Dermis blood vessel endothelial cell (primary cell): ENCODE results near the gene FAM83E. TPM values are rescaled to one million over a fixed set of nuclear protein-coding genes. Genes with fewer than 3 reads are reported as not detected.
"Not testable (repeated sequence)": the region's sequence is repeated elsewhere in the genome, so short reads cannot be mapped to it uniquely, and the experiment has no call there.

Experiments used
- DNase-seq: peaks from one replicate; pipeline ENCODE4 v3.0.0; 2010
- total RNA-seq: library from RNA; depleted of rRNA; stranded (reverse); fragments of >200 nt; gene quantifications from 2 replicates; pipeline ENCODE4 v1.2.3, GENCODE V29; 2014

FAM83E gene
- total RNA-seq, result 0.51 TPM in 1 of 2 replicates, not detected in the other

- no peak for DNase-seq
These were observed at the start of gene FAM83E for GRCh38 chr19:48614436-48615230. Gene FAM83E (minus strand): TSS chr19:48615076. CDS start chr19:48613372, 1,704 bp downstream.

- no peak for DNase-seq
These were observed 49.6 kb upstream of the FAM83E start for GRCh38 chr19:48664476-48664875.

GRCh38 chr19:48663667-48664066 is 48.8 kb upstream of the FAM83E start:
- no peak for DNase-seq

GRCh38 chr19:48661711-48662090 is 46.8 kb upstream of the FAM83E start:
- DNase-seq, result no peak

- peak; percentile 93 for DNase-seq
These were observed 46.2 kb upstream of the FAM83E start for GRCh38 chr19:48660852-48661710.

GRCh38 chr19:48659768-48660167 is 44.9 kb upstream of the FAM83E start:
- DNase-seq, result no peak

- DNase-seq, result no peak
These were observed 43.6 kb upstream of the FAM83E start for GRCh38 chr19:48658483-48658882.

- DNase-seq, result not testable (repeated sequence)
These were observed 43.0 kb upstream of the FAM83E start for GRCh38 chr19:48657828-48658227.

GRCh38 chr19:48656840-48657474 is 42.1 kb upstream of the FAM83E start:
- DNase-seq, result peak; percentile 77

GRCh38 chr19:48654299-48655059 is 39.6 kb upstream of the FAM83E start:
- DNase-seq, result no peak

GRCh38 chr19:48651683-48652048 is 36.8 kb upstream of the FAM83E start:
- DNase-seq, result no peak

GRCh38 chr19:48650974-48651682 is 36.3 kb upstream of the FAM83E start:
- DNase-seq, result no peak

- no peak for DNase-seq
These were observed 33.3 kb upstream of the FAM83E start for GRCh38 chr19:48648134-48648533.

GRCh38 chr19:48646722-48647216 is 31.9 kb upstream of the FAM83E start:
- DNase-seq, result no peak

GRCh38 chr19:48646001-48646721 is 31.3 kb upstream of the FAM83E start, which contains the start of gene CA11:
Gene CA11 (minus strand): TSS chr19:48646187. CDS start chr19:48645632, 555 bp downstream.
- peak; percentile 89 for DNase-seq

- no peak for DNase-seq
These were observed 30.7 kb upstream of the FAM83E start for GRCh38 chr19:48645620-48646000.

GRCh38 chr19:48644839-48645619 is 30.2 kb upstream of the FAM83E start:
- DNase-seq, result peak; percentile 80

- DNase-seq, result no peak
These were observed 29.5 kb upstream of the FAM83E start for GRCh38 chr19:48644355-48644754.

- no peak for DNase-seq
These were observed 28.0 kb upstream of the FAM83E start for GRCh38 chr19:48642862-48643261.

GRCh38 chr19:48641850-48642249 is 27.0 kb upstream of the FAM83E start:
- no peak for DNase-seq
